Activated CD4-positive, alpha-beta T cell treated with anti-CD3 and anti-CD28 coated beads for 1 hour (primary cell): ENCODE measurements around the gene C18orf54.

Experiments
- DNase-seq: peaks from one replicate; pipeline ENCODE4 v3.0.0-alpha.2; 2020

The C18orf54 gene

DNA sequence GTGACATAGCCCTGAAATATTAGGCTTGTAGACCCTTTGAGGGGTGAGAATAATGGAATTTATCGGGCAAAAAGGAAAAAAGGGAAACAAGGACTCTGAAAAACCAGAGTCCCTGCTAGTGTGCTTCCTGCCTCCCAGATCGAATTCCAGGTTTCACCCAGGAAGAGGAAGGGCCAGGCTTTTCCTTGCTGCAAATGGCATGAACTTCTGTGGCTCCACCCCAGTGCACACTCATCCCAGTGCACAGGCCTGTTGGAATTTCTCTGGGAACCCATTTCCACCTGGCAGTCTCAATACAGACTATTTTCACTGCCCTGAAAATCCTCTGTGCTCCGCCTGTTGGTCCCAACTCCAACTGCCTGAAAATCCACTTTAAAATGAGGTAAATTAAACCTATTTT is 29.9 kb downstream of the C18orf54 start:
- DNase-seq, result no peak

DNA sequence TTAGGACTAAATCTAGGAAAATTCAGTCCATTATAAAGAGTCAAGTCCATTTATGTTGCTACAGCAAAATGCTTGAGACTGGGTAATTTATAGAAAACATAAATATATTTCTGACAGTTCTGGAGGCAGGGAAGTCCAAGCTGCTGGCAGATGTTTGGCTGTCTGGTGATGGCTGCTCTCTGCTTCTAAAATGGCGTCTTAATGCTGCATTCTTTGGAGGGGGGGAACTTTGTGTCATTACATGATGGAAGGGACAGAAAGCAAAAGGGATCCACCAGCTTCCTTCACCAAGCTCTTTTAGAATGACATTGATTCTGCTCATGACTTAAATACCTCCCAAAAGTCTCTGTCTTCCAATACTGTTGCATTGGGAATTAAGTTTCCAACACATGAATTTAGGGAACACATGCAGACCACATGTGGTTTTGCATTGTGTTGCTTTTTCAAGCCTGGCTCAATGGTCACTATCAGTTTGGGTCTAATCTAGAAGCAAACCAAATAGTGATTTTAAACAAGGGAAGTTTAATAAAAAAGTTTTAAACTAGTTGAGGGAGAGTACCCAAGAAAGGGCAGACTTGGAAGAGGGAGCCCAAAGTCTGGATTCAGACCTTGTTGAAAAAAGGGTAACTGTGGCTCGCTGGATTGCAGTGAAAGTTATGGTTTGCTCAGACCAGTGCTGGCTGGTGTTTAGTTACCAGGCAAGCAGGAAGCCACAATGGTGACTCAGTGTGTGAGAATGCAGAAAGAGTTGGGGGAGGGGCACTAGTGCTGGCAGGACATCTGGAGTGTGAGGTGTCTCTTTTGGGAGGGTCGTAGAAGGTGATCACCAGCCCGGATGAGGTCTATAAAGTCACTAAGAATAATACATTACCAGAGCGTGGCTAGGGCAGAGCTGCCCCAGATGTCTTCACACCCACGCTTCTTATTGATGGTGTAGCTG is 30.8 kb downstream of the C18orf54 start:
- no peak for DNase-seq

DNA sequence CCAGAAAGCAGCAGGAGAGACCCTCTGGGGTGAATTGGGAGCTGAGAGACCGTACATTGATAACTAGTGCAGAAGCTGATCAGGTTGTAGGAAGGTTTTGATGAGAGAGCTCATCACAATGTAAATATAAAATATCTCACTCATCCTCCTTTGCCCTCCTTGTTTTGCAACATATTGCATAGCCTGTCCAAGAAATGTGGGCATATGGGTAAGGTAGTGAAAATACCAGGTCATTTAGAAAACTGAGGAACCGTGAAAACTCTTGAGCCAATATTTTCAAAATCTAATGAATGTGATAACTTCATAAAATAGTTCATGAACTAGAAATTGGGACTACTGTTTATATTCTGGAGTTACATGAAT is 31.4 kb downstream of the C18orf54 start:
- DNase-seq, result no peak

DNA sequence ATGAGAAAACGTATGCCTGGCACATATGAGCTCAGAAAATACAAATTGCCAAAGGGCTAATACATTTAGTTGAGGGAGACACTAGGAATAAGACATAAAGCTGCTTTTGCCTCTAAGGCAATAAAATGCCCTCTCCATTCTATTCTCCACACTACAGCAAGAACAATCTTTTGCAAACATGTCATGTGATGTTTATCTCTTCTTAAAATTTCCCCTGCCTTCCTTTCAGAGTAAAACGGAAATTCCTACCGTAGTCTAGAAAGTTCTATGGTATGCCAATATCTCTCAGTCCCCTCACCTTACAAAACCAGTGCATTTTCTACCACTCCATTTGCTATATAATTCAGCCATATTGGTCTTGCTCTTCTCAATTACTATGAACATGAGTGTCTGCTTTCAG is 33.1 kb downstream of the C18orf54 start:
- DNase-seq, result no peak

DNA sequence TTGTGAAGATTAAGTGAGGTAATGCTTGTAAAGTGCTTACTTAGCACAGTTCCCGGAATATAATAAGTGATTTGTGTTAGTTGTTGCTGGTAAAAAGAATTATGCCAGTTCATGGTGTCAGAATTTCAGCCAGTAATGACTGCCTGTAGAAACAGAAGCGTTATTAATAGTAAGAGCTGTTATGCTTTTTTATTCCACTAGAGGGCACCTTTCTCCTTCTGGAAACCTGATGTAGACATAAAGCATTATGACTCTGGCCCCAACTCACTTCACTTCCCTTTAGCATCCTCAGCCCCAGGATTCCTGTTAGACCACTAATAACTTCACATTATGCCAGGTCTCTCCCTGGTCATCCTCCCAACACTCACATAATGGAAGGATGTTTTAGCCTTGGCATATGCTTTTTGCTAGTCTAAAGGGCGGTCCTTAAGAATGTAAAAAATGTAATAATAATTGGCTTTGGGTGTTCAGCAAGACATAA is 34.9 kb downstream of the C18orf54 start:
- DNase-seq, result no peak

DNA sequence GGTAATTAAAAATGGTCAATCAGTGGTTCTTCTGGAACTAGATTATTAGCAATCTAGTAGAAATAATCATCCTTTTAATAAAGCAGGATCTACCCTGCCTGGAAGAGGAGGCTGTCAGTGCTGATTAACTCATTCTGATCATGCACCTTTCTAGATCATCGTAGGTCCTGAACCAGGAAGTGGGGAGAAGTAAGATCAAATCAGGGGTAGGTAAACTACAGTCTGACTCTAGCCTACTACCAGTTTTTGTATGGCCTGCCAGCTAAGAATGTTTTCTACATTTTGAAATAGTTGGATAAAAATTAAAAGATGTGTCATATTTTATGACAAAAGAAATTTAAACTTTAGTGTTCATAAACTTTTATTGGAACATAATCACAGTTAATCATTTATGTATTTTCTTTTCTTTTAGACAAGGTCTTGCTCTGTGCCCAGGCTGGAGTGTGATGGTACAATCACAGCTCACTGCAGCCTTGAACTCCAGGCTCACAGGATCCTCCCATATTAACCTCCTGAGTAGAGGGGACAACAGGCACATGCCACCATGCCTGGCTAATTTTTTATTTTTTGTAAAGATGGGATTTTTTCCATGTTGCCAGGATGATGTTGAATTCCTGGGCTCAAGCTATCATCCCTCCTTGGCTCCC is 36.1 kb downstream of the C18orf54 start:
- no peak for DNase-seq

DNA sequence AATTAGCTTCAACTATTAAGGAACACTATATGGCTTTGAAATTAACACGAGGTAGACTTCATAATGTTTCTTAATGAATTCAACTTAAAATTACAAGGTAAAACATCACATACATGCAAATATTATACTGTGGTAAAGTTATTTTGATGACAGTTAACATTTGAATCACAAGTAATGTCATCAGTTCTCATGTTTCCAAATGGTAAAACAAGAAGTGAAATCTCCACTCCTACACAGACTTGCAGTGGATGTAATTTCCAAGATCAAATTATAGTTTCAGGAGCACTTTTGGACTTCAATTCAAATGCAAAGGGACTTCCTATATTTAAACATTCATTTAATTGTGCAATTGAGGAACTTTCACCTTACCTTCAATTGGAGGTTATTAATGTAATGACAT is 39.1 kb downstream of the C18orf54 start:
- no peak for DNase-seq

DNA sequence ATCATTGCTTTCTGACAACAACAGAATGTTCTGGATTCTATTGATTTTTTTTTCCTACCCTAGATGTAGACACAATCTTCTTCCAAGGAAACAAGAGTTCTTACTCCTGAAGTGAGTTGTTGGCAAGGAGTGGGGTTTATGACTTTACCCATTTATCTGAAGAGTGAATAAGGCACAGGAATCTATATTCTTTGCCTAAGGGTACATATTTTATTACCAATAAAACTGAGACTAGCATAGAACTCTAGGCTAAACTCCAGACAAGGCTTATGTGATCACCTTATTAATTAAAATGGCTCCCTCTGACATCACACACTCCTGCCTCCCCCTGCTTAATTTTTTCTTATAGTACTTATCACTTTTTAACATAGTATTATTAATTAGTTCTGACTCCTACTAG is 47.6 kb downstream of the C18orf54 start:
- DNase-seq, result no peak

DNA sequence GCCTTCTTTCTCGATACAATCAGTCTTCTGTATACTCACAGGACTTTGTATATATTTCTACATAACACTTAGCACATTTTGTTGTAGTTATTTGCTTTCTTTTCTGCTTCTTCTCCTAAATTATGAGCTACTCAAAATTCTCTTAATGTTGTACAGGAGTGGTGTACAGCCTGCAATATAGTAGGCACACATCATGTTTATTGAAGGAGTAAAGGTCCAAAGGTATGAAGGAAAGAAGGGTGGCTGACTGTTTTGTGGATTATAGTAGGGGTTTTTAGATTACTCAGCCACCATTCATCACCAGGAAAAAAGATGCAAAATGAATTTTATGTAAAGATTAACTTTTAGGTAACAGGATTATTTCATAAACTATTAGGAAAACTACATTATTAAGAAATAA is 54.1 kb downstream of the C18orf54 start:
- no peak for DNase-seq

DNA sequence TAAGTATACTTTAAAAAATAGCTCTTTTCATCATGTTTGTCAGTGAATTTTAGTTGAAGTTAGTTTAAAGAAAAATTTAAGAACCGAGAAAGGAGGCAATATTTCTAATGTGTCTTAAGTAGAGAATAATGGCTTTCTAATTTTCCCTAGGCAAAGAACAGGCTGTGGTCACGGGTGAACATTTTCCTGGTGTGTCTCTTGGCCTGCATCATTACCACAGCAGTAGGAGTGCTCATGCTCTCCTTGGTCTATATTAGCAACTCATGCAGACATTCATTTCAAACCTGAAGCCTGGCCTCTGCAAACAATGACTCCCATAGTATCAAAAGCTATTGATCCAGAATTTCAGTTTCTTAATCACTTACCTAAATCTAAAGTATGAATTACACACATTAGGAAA is 57.4 kb downstream of the C18orf54 start:
- no peak for DNase-seq

DNA sequence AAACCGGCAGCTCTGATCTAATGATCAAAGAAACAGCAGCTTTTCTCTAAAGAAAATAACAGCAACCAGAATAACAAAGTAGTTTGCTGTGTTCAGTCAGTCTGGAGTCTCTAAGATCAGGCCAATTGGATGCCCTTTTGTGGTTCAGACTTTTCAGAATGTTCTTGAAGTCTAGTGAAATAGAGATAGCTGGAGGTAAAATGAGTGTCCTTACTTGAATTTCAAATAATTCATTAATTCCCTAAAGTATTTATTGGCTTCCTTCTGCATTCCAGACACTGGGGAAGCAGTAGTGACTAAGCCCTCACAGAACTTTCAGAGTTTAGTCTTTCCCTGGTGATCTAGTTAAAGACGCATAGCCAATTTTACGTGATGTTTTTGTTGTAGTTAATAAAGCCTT is 58.7 kb downstream of the C18orf54 start:
- DNase-seq, result no peak

DNA sequence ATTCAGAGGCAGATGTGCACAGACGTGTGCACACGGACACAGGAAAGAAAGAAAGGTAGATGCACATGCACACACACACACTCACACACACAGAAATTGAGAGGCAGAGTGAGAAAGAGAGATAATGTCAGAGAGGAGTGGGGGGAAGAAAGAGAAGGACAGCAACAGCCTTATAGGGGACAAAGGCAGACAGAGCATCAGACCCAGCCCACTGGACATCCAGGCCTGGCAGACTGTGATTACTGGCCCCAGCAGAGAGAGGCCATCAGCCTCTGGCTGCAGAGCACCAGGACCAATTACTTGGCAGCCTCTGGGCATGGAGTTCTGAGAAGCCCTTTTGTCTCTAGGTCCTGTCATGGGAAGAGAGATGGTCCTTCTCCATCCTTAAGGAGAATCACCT is 66.1 kb downstream of the C18orf54 start:
- no peak for DNase-seq

DNA sequence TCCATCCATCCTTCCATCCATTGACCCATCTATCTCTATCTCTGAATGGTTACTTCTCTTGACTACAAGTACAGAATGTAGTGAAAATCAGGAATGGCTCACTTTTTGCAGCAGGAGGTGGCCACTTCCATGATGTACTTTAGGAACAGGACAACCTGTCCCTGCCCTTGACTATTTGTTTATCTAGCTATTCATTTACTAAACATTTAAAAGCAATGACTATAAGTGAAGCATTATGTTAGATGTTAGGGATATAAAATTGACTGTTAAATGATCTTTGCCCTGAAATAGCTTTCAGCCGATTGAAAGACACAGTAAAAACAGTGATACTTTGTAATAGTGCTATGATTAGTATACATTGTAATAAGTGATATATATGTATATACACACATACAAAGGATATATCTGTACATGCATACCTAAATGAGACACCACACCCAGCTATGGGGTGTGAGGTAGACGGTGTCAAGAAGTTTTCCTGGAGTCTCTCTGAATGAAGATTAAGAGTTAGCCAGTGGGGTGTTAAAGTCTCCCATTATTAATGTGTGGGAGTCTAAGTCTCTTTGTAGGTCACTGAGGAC is 68.5 kb downstream of the C18orf54 start:
- DNase-seq, result no peak
